Upper lobe of left lung (tissue), 4 donors: ENCODE data around the gene ALDH1A3.

Experiments
- CTCF ChIP-seq, 6 experiments: fragments of 450-650 bp in 4 of 6; fragments of 200-600 bp in 2 of 6; sonication (generic) in 2 of 6; IDR thresholded peaks; one replicate each; pipeline ENCODE4 v1.5.1; 2016 to 2019; ENCODE audit warnings: antibody characterized with exemption in 6 of 6
- POLR2A ChIP-seq, 4 donors: fragments of 450-650 bp; IDR thresholded peaks; one replicate each; pipeline ENCODE4 v1.5.1; 2016 to 2017; ENCODE audit warnings: antibody characterized with exemption in 4 of 4, mild to moderate bottlenecking in 2 of 4
- POLR2AphosphoS5 ChIP-seq, 2 donors: sonication (generic); formaldehyde crosslinking; IDR thresholded peaks; one replicate each; pipeline ENCODE4 v1.5.1; 2017; ENCODE audit warnings: antibody characterized with exemption in 2 of 2

- TF ChIP-seq CTCF (IDR thresholded peaks at IDR 0.05): no peak
- no peak for TF ChIP-seq POLR2AphosphoS5 (IDR thresholded peaks at IDR 0.05)
- TF ChIP-seq POLR2A (IDR thresholded peaks at IDR 0.05): no peak
Observed at GRCh38 chr15:100897221-100898151, 17.9 kb downstream of the ALDH1A3 start.
